Eye (tissue), 1 donor: ENCODE data around the gene EHMT1.
A peak's percentile ranks its signal among the peaks of the same experiment; 100 is the strongest.
"Not testable (repeated sequence)": the region's sequence is repeated elsewhere in the genome, so short reads cannot be mapped to it uniquely, and the experiment has no call there.

Experiments
- DNase-seq: peaks from one replicate; pipeline ENCODE4 v3.0.0-alpha.2; 2015

Gene EHMT1

GRCh38 chr9:137590469-137591383 lies 28.1 kb upstream of the EHMT1 start, which contains the start of gene ZMYND19:
ZMYND19 (minus strand) TSS chr9:137590512; CDS start chr9:137590263, 249 bp downstream.
- peak; percentile 97 for DNase-seq

GRCh38 chr9:137592767-137593166 lies 26.0 kb upstream of the EHMT1 start:
- no peak for DNase-seq

- no peak for DNase-seq
Measured at GRCh38 chr9:137593176-137593575, 25.6 kb upstream of the EHMT1 start.

- DNase-seq = not testable (repeated sequence)
Measured at GRCh38 chr9:137596577-137596976, 22.2 kb upstream of the EHMT1 start.

- no peak for DNase-seq
Measured at GRCh38 chr9:137598943-137599342, 19.9 kb upstream of the EHMT1 start.

- DNase-seq = peak; percentile 18
Measured at GRCh38 chr9:137602661-137603060, 16.1 kb upstream of the EHMT1 start.

GRCh38 chr9:137603879-137604278 lies 14.9 kb upstream of the EHMT1 start:
- DNase-seq = no peak

- DNase-seq = peak; percentile 35
Measured at GRCh38 chr9:137604345-137605086, 14.3 kb upstream of the EHMT1 start.

- DNase-seq = peak; percentile 95
Measured at GRCh38 chr9:137605121-137606004, 13.4 kb upstream of the EHMT1 start, which contains the start of gene ARRDC1. ARRDC1 (plus strand) TSS chr9:137605686; CDS start chr9:137605718, 32 bp downstream.

- DNase-seq = no peak
Measured at GRCh38 chr9:137606005-137606621, 12.7 kb upstream of the EHMT1 start.

- no peak for DNase-seq
Measured at GRCh38 chr9:137606734-137607138, 12.1 kb upstream of the EHMT1 start.

GRCh38 chr9:137607141-137607857 lies 11.5 kb upstream of the EHMT1 start:
- DNase-seq = peak; percentile 63

- DNase-seq = no peak
Measured at GRCh38 chr9:137610944-137611343, 7.9 kb upstream of the EHMT1 start.

- peak; percentile 25 for DNase-seq
Measured at GRCh38 chr9:137611623-137612609, 6.9 kb upstream of the EHMT1 start.

GRCh38 chr9:137612741-137613142 lies 6.1 kb upstream of the EHMT1 start:
- no peak for DNase-seq

- no peak for DNase-seq
Measured at GRCh38 chr9:137613259-137613658, 5.5 kb upstream of the EHMT1 start.

GRCh38 chr9:137613738-137614523 lies 4.9 kb upstream of the EHMT1 start:
- DNase-seq = no peak

GRCh38 chr9:137614631-137615386 lies 4.0 kb upstream of the EHMT1 start:
- DNase-seq = no peak
